ENCODE data around the gene TSHZ2.

DNA sequence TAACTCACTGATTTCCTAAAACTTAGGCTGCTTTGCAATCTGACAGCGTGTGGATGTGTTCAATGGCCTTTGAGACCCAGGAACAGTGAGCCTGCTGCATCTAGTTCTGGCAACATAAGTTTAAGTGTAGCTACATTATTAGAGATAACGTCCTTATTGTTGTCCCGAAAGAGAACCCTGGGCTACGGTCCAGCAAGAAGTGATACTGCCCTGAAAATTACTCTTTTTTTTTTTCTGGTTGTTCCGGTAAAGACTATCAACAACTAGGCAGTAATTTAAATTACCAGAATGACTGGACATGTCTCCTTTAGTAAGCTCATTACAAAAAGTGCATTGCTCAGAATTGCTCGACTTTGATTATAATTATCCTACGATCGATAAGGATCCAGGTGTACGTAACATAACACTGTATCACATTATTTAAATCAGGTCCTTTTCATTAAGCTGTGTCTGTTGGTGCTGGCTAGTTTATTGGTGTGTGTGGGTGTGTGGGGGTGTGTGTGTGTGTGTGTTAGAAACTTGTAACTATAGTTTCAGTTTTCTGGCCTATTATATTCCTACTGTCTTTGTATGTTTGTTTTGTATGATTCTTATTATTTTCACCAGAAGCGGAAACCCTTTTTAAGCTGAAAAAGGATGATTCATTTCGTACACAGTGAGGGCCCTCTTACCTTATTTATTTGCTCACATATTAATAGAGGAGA lies 3.0 kb downstream of the TSHZ2 start:
- TF ChIP-seq RFX5 (IDR thresholded peaks at IDR 0.05; ENCODE audit: low read depth, low read length) (no peak), POLR2A (IDR thresholded peaks at IDR 0.05; ENCODE audit: low read depth, low read length) (no peak), CTCF (conservative IDR thresholded peaks at IDR 0.05; ENCODE audit: low read depth, low read length) (no peak), NFE2L2 (IDR thresholded peaks at IDR 0.05; ENCODE audit: low read depth, low read length) (no peak), USF2 (IDR thresholded peaks at IDR 0.05; ENCODE audit: low read depth, low read length) (no peak), RCOR1 (IDR thresholded peaks at IDR 0.05; ENCODE audit: insufficient replicate concordance, low read length) (no peak), CEBPB (IDR thresholded peaks at IDR 0.05; ENCODE audit: low read depth, low read length) (no peak), FOS (IDR thresholded peaks at IDR 0.05; ENCODE audit: low read depth, low read length) (no peak), RAD21 (IDR thresholded peaks at IDR 0.05; ENCODE audit: low read length) (no peak)

All from IMR-90 (cell line).